Measurements from ENCODE around the gene SLC39A1.

The SLC39A1 gene

DNA sequence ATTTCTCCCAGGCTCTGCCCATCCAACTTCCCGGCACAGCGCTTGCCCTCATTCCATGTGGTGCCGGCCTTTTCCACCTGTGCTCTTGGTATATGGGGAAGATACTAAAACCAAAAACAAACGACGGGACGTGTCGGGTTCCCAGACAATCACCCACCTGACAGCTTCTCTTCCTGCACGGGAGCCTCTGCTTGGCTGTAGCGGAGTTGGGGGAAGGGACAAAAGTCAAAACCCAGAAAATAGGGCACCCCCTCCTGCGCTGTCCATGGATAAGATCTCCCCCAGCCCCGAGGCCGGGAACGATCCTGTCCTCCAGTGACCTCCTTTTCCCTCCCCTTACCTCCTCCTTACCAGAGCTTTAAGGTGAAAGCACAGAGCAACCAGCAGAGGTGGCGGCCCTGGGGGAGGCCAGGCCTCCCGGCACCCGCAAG, 13.5 kb upstream of the SLC39A1 start:
- DNase-seq, result no peak

DNA sequence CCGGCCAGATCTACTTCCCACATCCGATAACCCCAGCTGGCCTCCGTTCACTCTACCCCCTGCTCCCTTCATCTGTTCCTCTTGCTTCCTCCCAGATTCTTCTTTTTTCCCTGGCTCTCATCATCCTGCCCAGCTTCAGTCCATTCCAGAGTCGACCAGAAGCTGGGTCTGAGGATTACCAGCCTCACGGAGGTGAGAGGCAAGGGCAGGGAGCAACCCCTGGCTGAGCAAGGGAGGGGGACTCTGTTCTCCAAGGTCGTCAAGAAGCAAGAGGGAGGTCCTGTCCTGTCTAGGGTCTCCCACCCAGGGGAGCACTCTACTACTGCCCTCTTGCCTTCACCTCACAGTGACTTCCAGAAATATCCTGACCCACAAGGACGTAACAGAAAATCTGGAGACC, 10.2 kb upstream of the SLC39A1 start:
- no peak for DNase-seq

DNA sequence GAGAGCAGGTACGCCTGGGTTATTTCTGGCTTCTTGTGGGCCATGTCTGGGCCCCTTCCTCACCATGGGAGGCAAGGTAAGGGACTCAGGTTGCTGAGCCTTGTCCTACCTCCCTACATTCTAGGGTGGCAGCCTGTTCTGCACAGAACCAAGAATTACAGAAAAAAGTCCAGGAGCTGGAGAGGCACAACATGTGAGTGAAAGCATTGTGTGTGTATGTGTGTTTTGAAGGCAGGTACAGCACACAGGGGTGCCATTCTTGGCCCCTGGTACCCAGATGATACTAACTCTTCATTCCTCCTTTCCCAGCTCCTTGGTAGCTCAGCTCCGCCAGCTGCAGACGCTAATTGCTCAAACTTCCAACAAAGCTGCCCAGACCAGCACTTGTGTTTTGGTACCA, 9.7 kb upstream of the SLC39A1 start:
- DNase-seq, result no peak

DNA sequence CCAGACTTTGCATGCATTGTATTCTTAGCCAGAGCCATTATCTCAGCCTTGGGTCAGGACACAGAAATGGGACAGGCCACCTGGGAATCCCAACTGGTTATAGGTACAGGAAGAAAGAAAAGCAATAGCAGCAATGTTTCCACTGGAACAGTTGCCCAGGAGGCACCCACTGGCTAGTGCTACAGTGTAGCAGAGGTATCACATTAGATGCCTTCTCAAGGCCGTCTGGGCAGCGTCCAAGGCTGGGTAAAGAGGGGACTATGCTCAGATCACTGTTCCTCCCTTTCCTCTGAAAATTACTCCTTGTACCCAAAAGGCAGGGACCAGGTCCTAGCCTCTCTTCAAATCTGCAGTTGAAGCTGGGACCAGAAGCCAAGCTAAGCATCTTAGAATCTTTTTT, 7.0 kb upstream of the SLC39A1 start:
- DNase-seq, result no peak

DNA sequence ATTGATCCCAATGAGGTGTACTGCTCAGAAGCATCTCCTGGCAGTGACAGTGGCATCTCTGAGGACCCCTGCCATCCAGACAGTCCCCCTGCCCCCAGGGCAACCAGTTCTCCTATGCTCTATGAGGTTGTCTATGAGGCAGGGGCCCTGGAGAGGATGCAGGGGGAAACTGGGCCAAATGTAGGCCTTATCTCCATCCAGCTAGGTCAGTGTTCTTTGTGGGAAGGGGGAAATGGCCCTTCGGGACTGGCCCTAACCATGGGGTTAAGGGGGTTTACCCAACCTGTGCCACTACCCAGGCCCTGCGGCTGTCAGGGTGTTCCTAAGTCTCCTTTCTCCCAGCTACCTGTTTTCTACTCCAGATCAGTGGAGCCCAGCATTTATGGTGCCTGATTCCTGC, 5.6 kb upstream of the SLC39A1 start:
- no peak for DNase-seq

DNA sequence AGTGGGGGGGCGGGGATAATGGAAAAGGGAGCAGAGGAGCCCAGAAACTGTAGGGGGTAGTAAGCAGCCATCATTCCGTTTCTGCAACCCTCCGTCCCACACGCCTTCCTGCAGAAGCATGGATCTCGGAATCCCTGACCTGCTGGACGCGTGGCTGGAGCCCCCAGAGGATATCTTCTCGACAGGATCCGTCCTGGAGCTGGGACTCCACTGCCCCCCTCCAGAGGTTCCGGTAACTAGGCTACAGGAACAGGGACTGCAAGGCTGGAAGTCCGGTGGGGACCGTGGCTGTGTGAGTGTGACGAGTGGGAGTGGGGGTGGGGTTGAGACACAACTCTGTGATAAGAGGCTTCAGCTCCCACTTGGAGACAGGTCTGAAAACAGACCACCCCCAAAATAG, 5.1 kb upstream of the SLC39A1 start:
- no peak for DNase-seq

DNA sequence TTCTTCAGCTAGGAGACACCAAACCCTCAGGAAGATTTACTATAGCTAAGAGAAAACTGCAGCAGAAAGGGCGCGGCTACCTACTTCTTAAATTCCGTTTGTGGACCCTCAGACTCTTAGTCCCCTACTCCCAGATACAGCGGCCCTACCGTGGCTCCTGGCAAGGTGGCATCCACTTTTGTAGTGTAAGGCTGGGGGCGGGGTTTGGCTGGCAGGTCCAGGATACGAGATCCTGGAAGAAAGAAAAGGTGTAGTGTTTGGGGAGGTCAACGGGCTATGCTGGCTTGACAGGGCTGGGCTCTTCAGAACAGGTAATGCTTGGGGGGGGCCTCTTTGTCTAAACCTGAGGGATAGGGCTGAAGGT, 4.6 kb upstream of the SLC39A1 start:
- no peak for DNase-seq

DNA sequence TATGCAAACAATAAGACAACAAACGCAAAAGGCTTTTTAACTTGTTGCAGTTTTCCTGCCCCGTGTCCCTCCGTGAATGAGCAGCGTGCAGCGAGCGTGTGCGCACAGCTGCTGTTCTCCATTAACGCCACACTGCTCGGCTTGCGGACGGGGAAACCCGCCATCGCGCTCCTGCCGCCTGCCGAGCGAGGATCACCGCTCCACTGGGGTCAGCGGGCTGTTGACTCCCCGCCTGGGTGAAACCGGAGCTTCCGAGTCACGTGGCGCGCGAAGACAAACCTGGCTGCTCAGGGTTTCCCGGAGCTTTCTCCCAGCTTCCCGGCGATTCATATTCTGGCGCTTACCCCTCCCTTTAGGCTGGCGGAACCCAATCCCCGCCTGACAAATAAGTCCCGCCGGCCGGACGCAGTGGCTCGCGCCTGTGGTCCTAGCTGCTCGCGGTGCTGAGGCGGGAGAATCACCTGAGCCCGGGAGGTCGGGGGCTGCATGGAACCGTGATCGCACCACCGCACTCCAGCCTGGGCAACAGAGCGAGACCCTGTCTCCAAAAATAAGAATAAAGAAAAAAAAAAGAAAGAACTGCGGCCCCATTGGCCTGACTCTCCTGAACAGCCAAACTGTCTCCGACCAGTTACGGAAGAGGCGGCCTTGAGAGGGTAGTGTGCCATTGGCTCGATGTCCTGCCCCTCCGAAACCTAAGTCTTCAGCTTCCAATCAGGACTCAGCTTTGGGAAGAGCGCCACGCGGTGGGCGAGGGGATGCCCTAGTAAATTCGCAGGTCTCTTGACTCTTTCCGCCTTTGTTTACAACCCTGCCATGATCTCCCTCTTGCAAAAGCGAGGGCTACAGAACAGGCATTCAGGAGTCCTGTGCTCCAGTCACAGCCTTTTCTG, 4.0 kb upstream of the SLC39A1 start, which contains the start of gene CREB3L4:
Gene CREB3L4, plus strand, starts transcription at position 796 of the 893 bp plus-strand sequence. CDS start 624 bp downstream, outside the sequence.
- DNase-seq, result peak; percentile 73 to 78

DNA sequence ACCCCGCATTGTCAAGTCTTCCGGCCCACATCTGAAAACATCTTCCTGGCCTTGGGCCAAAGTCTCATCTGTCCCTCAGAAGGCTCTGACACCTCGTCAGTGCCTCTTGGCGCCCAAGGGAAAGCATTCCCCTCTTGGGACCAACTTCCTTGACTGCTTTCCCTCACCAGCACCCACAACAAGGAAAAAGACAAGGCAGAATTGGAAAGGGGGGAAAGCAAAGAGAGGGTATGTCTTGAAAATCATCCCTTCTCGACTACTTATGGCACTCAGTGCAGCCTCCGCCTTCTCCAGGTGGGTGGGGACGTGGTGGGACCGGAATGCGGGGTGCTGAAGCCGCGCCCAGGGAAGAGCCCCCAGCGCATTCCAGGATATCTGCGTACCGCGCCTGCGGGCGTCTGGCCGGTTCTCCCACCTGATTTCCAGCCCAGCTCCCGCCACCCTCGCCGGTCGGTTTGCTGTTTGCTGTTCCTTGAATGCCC, 554 bp upstream of the SLC39A1 start:
- DNase-seq, result no peak

DNA sequence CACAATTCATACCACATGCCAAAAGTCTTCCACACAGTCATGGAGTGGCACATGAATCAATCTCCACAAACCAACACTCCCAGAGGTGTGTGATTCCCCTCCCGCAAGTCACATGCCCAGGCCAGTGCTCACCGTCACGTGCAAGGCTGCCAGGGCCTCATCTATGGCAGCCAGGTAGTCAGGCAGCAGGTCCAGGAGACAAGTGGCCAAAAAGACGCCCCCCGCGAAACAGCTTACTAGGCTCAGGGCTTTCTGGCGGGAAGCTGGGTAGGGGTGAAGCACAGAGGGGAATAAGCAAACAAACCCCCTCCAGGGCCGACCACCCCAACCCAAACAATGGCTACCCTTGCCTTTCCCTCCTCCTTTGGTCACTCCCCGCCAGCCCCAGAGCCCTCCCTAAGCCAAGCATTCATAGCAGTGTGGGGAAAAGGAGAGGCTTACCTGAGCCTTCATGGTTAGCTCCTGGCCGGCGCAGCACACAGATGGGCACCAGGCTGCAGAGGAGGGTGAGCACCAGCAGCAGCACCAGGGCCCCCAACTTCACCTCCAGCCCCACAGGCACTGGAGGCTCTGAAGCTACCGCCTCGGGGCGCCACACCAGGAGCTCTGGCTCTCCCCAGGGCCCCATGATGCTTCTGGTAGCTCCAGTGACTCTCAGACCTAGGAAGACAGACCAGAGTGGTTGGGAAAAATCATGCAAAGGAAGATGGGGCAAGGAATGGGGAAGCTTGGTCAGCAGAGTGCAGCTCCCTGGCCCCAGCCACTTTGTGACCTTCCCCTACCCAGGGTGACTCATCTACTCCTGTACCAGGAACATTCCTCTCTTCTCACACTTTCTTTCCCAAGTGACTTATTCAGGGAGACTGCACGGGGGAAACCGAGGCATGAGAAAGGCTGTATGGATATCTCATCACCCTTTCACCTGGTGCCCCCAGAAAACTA, 978 bp downstream of the SLC39A1 start:
- no peak for DNase-seq

DNA sequence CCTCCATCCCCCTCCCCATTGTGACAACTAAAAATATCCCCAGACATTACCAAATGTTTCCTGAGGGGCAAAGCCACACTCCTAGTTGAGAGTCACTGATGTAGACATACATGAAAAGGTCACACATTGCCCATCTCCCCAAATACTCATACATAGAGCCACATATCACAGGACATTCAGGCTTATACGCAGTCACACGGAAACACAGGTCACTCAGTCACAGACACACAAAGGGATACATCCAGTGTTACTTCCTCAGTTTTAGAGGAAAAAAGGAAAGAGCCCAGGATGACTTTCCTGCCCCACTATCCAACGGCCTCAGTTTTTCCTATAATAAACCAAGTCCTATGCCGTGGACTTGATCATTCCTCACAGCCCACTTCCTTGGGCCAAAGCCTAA, 1.9 kb downstream of the SLC39A1 start:
- no peak for DNase-seq

DNA sequence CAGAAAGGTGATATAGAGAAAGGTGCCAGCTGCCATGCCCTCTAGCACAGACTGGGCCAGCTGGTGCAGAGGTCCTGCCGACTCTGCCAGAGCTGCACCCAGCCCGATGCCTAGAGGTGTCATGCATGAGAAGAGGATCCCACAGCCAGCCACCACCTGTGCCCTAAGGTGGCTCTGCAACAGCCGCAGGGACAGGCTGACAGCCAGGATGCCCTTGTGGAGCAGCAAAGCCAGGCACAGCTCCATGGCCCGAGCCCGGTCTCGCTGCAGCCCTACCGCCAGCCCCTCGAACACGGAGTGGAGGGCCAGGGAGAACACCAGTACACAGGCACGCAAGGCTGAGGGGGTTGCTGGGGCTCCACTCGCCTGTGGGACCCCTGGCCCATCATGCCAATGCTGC, 3.1 kb downstream of the SLC39A1 start:
- no peak for DNase-seq

DNA sequence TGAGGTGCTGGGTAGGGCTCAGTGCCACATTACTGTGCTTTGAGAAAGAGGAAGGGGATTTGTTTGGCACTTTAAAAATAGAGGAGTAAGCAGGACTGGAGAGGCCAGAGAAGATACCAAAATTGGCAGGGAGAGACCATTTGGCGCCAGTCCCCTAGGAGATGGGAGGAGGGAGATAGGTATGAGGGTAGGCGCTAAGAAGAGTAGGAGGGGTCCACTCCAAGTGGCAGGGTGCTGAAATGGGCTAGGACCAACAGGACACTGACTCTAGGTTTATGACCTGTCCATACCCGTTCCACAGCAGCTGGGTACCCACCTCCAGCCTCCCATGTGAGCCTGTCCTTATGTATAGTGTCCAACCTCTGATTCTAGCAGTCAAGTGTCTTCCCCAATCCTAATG, 3.9 kb downstream of the SLC39A1 start:
- DNase-seq, result no peak

DNA sequence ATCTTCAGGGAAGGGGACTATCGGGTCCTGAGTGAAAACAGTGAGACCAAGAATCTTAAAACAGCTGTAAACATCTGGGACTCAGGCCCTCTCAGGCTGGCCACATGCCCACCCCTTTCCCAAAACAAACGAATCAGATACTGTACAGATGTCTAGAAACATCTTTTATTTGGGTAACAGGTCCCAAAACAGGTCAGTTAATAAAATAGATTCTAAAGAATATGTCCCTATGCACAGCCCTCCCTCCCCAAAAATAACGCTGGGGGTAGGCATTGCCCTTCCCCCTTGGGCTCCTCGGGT, 4.4 kb downstream of the SLC39A1 start:
- no peak for DNase-seq

DNA sequence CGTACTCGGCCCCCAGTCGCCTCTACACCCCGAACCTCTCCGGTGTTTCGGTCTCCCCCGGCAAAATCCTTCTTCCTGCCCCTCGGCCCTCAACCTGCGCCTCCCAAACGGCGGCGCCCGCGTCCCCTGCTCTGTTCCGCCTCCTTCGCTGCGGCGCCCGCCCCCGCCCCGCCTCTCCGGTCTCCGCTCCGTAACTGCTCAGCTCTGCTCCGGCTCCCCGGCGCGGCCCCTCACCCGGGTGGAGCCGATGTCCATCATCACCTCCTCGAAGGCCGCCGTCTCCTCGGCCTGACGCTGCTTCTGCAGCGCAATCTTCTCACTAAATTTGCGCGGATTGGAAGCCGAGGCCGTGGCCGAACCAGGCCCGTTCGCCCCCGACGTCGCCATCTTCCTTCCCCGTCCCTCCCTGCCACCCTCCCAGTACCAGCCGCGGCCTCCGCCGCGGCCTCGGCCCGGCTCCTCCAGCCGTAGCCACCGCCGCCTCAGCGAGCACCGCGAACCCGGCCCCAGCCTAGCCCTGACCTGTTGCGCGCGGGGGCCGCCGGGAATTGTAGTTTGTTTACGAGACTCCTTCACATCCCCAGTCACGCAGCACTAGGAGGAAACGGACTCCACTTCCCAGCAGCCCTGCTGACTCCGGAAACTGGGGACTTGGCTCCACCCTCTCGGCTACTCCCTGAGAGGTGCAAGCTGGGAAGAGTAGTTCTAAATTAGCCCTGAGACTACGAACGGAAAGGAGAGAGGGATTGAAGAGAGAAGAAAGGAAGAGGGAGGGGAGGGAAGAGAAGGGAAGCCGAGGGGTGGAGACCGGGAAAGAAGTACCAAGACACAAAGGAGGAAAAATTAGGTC, 5.0 kb downstream of the SLC39A1 start, which contains the start of gene CRTC2:
Gene CRTC2, minus strand, starts transcription at position 502 of the 850 bp plus-strand sequence. Its CDS starts 115 bp downstream, at position 387.
- peak; percentile 97 to 98 for DNase-seq

DNA sequence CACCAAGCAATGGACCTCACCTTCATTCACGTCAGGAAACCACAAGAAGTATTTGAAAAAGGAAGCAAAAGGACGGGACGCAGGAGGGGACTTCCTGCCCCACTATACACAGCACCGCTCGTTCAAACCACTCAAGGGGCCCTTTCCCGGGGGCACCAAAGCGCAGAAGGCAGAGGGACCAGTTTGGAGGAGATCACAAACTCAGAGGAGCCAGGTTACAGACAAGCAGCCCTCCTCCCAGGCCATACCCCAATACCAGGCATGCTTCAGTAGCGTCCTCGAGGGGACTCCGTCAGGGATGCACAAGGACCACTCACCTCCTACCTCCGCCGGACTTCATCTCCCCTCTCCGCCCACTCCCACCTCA, 5.6 kb downstream of the SLC39A1 start:
- no peak for DNase-seq

DNA sequence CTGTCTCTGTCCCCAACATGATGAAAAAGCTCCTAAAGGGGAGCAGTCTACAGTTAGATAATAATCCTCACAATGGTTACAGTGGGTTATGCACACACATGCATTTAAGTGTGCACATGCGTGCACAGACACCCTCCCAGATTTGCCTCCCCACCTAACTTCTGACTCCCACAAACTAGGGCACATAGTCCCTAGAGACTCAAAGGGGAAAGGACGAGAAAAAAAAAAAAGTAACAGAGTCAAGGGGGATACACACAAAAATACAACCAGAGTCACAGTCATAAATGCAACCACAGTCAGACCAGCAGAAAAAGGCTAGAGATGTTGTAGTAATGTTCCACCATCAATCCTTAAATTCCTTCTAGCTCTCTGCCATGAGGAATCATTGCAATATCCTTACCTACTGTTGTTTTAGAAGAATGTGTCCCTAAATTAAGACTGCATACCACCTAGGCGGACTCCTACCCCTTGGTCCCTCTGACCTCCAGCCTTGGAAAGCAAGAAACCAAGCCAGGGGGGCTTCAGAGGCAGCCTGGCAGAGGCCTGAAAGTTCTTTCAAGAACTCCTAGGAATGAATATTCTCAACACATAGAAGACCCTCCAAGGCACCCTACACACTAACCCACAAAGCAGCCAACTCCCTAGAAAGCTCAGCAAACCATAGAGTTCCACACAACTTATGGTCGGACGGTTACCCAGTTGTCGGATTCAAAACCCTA, 6.2 kb downstream of the SLC39A1 start:
- DNase-seq, result no peak

DNA sequence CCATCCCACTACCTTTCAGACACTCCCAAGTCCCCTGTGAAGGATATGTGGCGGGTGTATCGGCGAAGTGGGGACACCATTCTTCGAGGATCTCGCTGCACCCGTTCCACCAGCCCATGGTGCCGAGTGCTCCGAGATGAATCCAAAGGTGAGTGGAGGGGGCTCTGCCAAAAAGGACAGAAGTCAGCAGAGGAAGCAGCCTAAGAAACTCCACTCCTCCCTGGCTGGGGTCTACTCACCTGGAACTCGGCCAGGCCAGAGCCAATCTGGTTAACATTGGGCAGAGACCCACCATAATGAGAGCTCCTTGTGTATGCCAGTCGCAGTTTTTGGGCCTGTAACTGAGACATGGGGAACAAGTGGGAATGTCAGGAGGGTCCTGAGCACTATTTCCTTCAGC, 8.5 kb downstream of the SLC39A1 start:
- no peak for DNase-seq

DNA sequence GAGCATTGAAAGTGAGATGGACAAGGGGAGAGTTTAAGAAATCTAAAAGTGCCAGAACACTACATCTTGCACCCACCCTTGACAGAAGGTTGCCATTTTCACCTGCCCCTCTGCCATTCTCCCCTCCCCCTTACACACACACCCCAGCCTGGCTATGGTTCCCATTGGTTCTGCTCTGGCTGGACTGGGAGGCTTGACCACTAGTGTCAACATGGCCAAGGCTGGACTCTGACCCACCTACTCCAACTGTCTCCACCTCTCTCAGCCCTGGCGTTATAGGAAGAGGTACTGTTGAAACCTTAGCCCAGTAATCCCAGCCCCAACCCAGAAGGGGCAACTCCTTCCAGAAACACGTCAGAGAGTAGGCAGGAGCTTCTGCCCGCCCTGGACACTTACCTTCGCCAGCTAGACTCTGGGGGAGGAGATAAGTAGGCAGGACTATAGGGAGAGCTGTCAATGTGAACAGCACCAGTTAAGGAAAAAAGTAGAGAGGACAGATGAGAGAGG, 9.4 kb downstream of the SLC39A1 start:
- DNase-seq, result no peak

DNA sequence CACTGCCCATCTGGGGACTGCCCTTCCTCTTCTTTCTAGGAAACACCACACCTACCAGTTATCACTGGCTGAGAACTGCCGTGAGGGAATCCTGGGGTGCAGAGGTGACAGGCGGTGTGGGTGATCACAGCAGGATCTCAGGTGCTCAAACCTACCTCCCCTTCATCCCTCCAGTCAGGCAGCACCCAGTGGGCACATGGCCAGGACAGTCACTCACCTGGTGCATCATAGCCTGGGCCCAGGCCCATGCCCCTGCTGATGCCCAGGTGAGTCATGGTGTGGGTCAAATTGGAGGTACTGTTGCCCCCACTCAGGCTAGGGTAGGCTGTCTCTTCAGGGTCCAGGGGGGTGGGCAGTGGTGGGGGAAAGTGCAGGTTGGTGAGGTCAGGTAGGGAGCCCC, 11.5 kb downstream of the SLC39A1 start:
- DNase-seq, result no peak

DNA sequence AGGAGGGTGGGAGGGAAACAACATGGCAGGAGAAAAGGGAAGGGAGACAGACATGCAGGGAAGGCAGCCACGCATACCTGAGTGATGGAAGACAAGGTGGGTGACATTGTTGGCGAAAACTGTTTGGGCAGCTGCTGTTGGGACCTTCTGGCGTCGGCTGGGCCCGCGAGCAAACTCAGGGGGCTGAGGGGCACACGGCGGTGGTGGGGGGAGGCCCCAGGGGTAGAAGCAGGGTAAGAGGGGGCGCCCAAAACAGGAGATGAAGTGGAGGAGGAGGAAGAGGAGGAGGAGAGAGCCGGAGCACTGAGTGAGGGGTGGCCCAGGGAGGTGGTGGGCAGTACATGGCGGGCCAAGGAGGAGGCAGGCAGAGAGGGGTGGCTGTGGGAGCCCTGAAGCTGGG, 12.2 kb downstream of the SLC39A1 start:
- DNase-seq, result no peak
